ENCODE measurements around the gene DOCK4. TPM values are rescaled to one million over a fixed set of nuclear protein-coding genes. Genes with fewer than 3 reads are reported as not detected.
"Not testable (repeated sequence)": the region's sequence is repeated elsewhere in the genome, so short reads cannot be mapped to it uniquely, and the experiment has no call there.

The DOCK4 gene
- 0.44 TPM for total RNA-seq
- not detected for polyA plus RNA-seq

- H3K36me3 ChIP-seq (ENCODE audit: control insufficient read depth, insufficient read depth, low read length) = no peaks in the 10 kb centered on the region
- DNase-seq = peak; percentile 98 to 99 (median 99)
- H3K27ac ChIP-seq (ENCODE audit: insufficient read depth, low read length, poor library complexity, severe bottlenecking) = peak within 1 kb of the TSS; percentile 67
- peak; percentile 89 to 92 for ATAC-seq (ENCODE audit: low read depth in 2 of 2)
- peaks cover 31% of the 10 kb centered on the region for H3K4me1 ChIP-seq (ENCODE audit: control insufficient read depth, insufficient read depth, low read length, poor library complexity, severe bottlenecking)
- Mint-ChIP-seq H3K9me3 (no peaks in the 10 kb centered on the region), H3K4me3 (peak within 1 kb of the TSS; percentile 91 to 98 (median 94)), H3K27me3 (peaks cover 33% of the 10 kb centered on the region), H3K27ac (peak within 1 kb of the TSS; percentile 48 to 96 (median 93)), H3K4me1 (peaks cover 16 to 52% (median 24%) of the 10 kb centered on the region in 4 donors), H3K36me3 (no peaks in the 10 kb centered on the region)
- H3K9me3 ChIP-seq (ENCODE audit: control insufficient read depth in 2 of 2, low read length in 2 of 2) = peaks cover 0 to 4% of the 10 kb centered on the region in 2 experiments
- peak within 1 kb of the TSS; percentile 93 for H3K4me3 ChIP-seq (ENCODE audit: low read depth, low read length)
- peaks cover 34% of the 10 kb centered on the region for H3K27me3 ChIP-seq (ENCODE audit: control insufficient read depth, insufficient read depth, low read length)
Observed at GRCh38 chr7:112206238-112206990, at the start of gene DOCK4, which contains the start of gene ZNF277. Gene DOCK4, minus strand, starts transcription at chr7:112206399. Its CDS starts 261 bp downstream, at chr7:112206138. Gene ZNF277, plus strand, starts transcription at chr7:112206695. Its CDS starts 22 bp downstream, at chr7:112206717.

GRCh38 chr7:112255388-112255720 is 49.2 kb upstream of the DOCK4 start:
- Mint-ChIP-seq H3K36me3 (no peaks in the 10 kb centered on the region), H3K9me3 (peaks cover 0 to 2% (median 0%) of the 10 kb centered on the region in 7 donors), H3K4me1 (peaks cover 28 to 46% (median 43%) of the 10 kb centered on the region in 4 donors), H3K27me3 (no peaks in the 10 kb centered on the region), H3K4me3 (no peak overlapping the region), H3K27ac (no peak overlapping the region)
- Histone ChIP-seq H3K4me1 (ENCODE audit: control insufficient read depth, insufficient read depth, low read length, poor library complexity, severe bottlenecking) (no peaks in the 10 kb centered on the region), H3K27ac (ENCODE audit: insufficient read depth, low read length, poor library complexity, severe bottlenecking) (no peak overlapping the region), H3K9me3 (ENCODE audit: control insufficient read depth in 2 of 2, low read length in 2 of 2) (no peaks in the 10 kb centered on the region), H3K36me3 (ENCODE audit: control insufficient read depth, insufficient read depth, low read length) (no peaks in the 10 kb centered on the region), H3K27me3 (ENCODE audit: control insufficient read depth, insufficient read depth, low read length) (no peaks in the 10 kb centered on the region), H3K4me3 (ENCODE audit: low read depth, low read length) (no peak overlapping the region)
- no peak for DNase-seq
- no peak for ATAC-seq (ENCODE audit: low read depth in 2 of 2)

- ATAC-seq (ENCODE audit: low read depth in 2 of 2) (no peak), DNase-seq (no peak)
- Histone ChIP-seq H3K27me3 (ENCODE audit: control insufficient read depth, insufficient read depth, low read length) (no peaks in the 10 kb centered on the region), H3K4me1 (ENCODE audit: control insufficient read depth, insufficient read depth, low read length, poor library complexity, severe bottlenecking) (no peaks in the 10 kb centered on the region), H3K27ac (ENCODE audit: insufficient read depth, low read length, poor library complexity, severe bottlenecking) (no peak overlapping the region), H3K9me3 (ENCODE audit: control insufficient read depth in 2 of 2, low read length in 2 of 2) (no peaks in the 10 kb centered on the region), H3K36me3 (ENCODE audit: control insufficient read depth, insufficient read depth, low read length) (no peaks in the 10 kb centered on the region), H3K4me3 (ENCODE audit: low read depth, low read length) (no peak overlapping the region)
- H3K27ac Mint-ChIP-seq = no peak overlapping the region
- H3K27me3 Mint-ChIP-seq = no peaks in the 10 kb centered on the region
- no peak overlapping the region for H3K4me3 Mint-ChIP-seq
- H3K36me3 Mint-ChIP-seq = no peaks in the 10 kb centered on the region
- peaks cover 0 to 2% (median 0%) of the 10 kb centered on the region in 7 donors for H3K9me3 Mint-ChIP-seq
- H3K4me1 Mint-ChIP-seq = peaks cover 28 to 45% (median 44%) of the 10 kb centered on the region in 4 donors
Observed at GRCh38 chr7:112254709-112255387, 48.6 kb upstream of the DOCK4 start.

- no peak overlapping the region for H3K27ac ChIP-seq (ENCODE audit: insufficient read depth, low read length, poor library complexity, severe bottlenecking)
- H3K4me3 ChIP-seq (ENCODE audit: low read depth, low read length) = no peak overlapping the region
- Mint-ChIP-seq H3K27me3 (no peaks in the 10 kb centered on the region), H3K9me3 (peaks cover 0 to 2% (median 0%) of the 10 kb centered on the region in 7 donors), H3K36me3 (no peaks in the 10 kb centered on the region), H3K4me1 (peaks cover 32 to 45% (median 44%) of the 10 kb centered on the region in 4 donors), H3K4me3 (no peak overlapping the region), H3K27ac (no peak overlapping the region)
- DNase-seq (no peak), ATAC-seq (ENCODE audit: low read depth in 2 of 2) (no peak)
- no peaks in the 10 kb centered on the region for H3K27me3 ChIP-seq (ENCODE audit: control insufficient read depth, insufficient read depth, low read length)
- H3K4me1 ChIP-seq (ENCODE audit: control insufficient read depth, insufficient read depth, low read length, poor library complexity, severe bottlenecking) = no peaks in the 10 kb centered on the region
- no peaks in the 10 kb centered on the region for H3K9me3 ChIP-seq (ENCODE audit: control insufficient read depth in 2 of 2, low read length in 2 of 2)
- H3K36me3 ChIP-seq (ENCODE audit: control insufficient read depth, insufficient read depth, low read length) = no peaks in the 10 kb centered on the region
Observed at GRCh38 chr7:112254156-112254555, 48.0 kb upstream of the DOCK4 start.

- ATAC-seq (ENCODE audit: low read depth in 2 of 2) (no peak), DNase-seq (no peak)
- Mint-ChIP-seq H3K9me3 (peaks cover 0 to 2% (median 0%) of the 10 kb centered on the region in 7 donors), H3K4me3 (no peak overlapping the region), H3K4me1 (peaks cover 38 to 49% (median 44%) of the 10 kb centered on the region in 4 donors), H3K27ac (no peak overlapping the region), H3K36me3 (no peaks in the 10 kb centered on the region), H3K27me3 (no peaks in the 10 kb centered on the region)
- Histone ChIP-seq H3K27ac (ENCODE audit: insufficient read depth, low read length, poor library complexity, severe bottlenecking) (no peak overlapping the region), H3K36me3 (ENCODE audit: control insufficient read depth, insufficient read depth, low read length) (no peaks in the 10 kb centered on the region), H3K4me1 (ENCODE audit: control insufficient read depth, insufficient read depth, low read length, poor library complexity, severe bottlenecking) (no peaks in the 10 kb centered on the region), H3K4me3 (ENCODE audit: low read depth, low read length) (no peak overlapping the region), H3K9me3 (ENCODE audit: control insufficient read depth in 2 of 2, low read length in 2 of 2) (no peaks in the 10 kb centered on the region), H3K27me3 (ENCODE audit: control insufficient read depth, insufficient read depth, low read length) (no peaks in the 10 kb centered on the region)
Observed at GRCh38 chr7:112252691-112253090, 46.5 kb upstream of the DOCK4 start.

GRCh38 chr7:112252141-112252540 is 45.9 kb upstream of the DOCK4 start:
- no peak for DNase-seq
- no peaks in the 10 kb centered on the region for H3K27me3 Mint-ChIP-seq

GRCh38 chr7:112249967-112250366 is 43.8 kb upstream of the DOCK4 start:
- H3K4me1 Mint-ChIP-seq = peaks cover 33 to 46% (median 43%) of the 10 kb centered on the region in 4 donors
- H3K27me3 ChIP-seq (ENCODE audit: control insufficient read depth, insufficient read depth, low read length); H3K4me3 ChIP-seq (ENCODE audit: low read depth, low read length); H3K9me3 ChIP-seq (ENCODE audit: control insufficient read depth in 2 of 2, low read length in 2 of 2); DNase-seq; H3K36me3 ChIP-seq (ENCODE audit: control insufficient read depth, insufficient read depth, low read length); H3K36me3 Mint-ChIP-seq; H3K9me3 Mint-ChIP-seq; H3K4me3 Mint-ChIP-seq; H3K27ac ChIP-seq (ENCODE audit: insufficient read depth, low read length, poor library complexity, severe bottlenecking); H3K4me1 ChIP-seq (ENCODE audit: control insufficient read depth, insufficient read depth, low read length, poor library complexity, severe bottlenecking); H3K27me3 Mint-ChIP-seq; ATAC-seq (ENCODE audit: low read depth in 2 of 2): not testable (repeated sequence)
- peak overlapping the region in 1 of 3 donors; percentile 4 for H3K27ac Mint-ChIP-seq

More at GRCh38 chr7:112252141-112252540, 45.9 kb upstream of the DOCK4 start:
- no peaks in the 10 kb centered on the region for H3K27me3 ChIP-seq (ENCODE audit: control insufficient read depth, insufficient read depth, low read length)
- H3K27ac ChIP-seq (ENCODE audit: insufficient read depth, low read length, poor library complexity, severe bottlenecking) = no peak overlapping the region
- no peak for ATAC-seq (ENCODE audit: low read depth in 2 of 2)
- H3K36me3 ChIP-seq (ENCODE audit: control insufficient read depth, insufficient read depth, low read length) = no peaks in the 10 kb centered on the region
- Mint-ChIP-seq H3K36me3 (no peaks in the 10 kb centered on the region), H3K27ac (no peak overlapping the region), H3K4me3 (no peak overlapping the region), H3K9me3 (peaks cover 0 to 2% (median 0%) of the 10 kb centered on the region in 7 donors), H3K4me1 (peaks cover 41 to 46% (median 44%) of the 10 kb centered on the region in 4 donors)
- no peaks in the 10 kb centered on the region for H3K9me3 ChIP-seq (ENCODE audit: control insufficient read depth in 2 of 2, low read length in 2 of 2)
- no peak overlapping the region for H3K4me3 ChIP-seq (ENCODE audit: low read depth, low read length)
- H3K4me1 ChIP-seq (ENCODE audit: control insufficient read depth, insufficient read depth, low read length, poor library complexity, severe bottlenecking) = no peaks in the 10 kb centered on the region
